Muscle of leg (tissue), 11 donors: ENCODE results near the gene COL23A1. TPM values are rescaled to one million over a fixed set of nuclear protein-coding genes. Genes with fewer than 3 reads are reported as not detected.
A peak's percentile ranks its signal among the peaks of the same experiment; 100 is the strongest.

Experiments
- DNase-seq: peaks from one replicate; pipeline ENCODE4 v3.0.0; 2013
- H3K27ac ChIP-seq: one replicate; pipeline ENCODE4 v1.5.1; 2013; ENCODE audit warnings: mild to moderate bottlenecking, low read length, control low read depth
- H3K27me3 ChIP-seq: one replicate; pipeline ENCODE4 v1.6.1; 2013; ENCODE audit warnings: low read length; ENCODE audit not compliant: control insufficient read depth, insufficient read depth
- H3K36me3 ChIP-seq: one replicate; pipeline ENCODE4 v1.6.1; 2013; ENCODE audit warnings: low read length; ENCODE audit not compliant: control insufficient read depth, insufficient read depth
- H3K4me1 ChIP-seq: one replicate; pipeline ENCODE4 v1.6.1; 2013; ENCODE audit warnings: low read length; ENCODE audit not compliant: control insufficient read depth, insufficient read depth
- H3K4me3 ChIP-seq: one replicate; pipeline ENCODE4 v1.5.1; 2013; ENCODE audit warnings: low read length, control low read depth
- H3K9me3 ChIP-seq: replicated peaks from 2 replicates; pipeline ENCODE4 v1.6.1; 2013; ENCODE audit warnings: low read depth, low read length; ENCODE audit not compliant: control insufficient read depth
- WGBS: methylation state at CpG from one replicate; pipeline ENCODE4 v1.1.5; 2013; ENCODE audit warnings: missing lambda C conversion rate; ENCODE audit not compliant: insufficient coverage; 5-methylcytosine and 5-hydroxymethylcytosine counted together
- polyA plus RNA-seq, 8 donors: library from polyadenylated mRNA; unstranded; fragments of 120-200 nt; gene quantifications; one replicate each; pipeline versions ENCODE4 v1.2.1 to v1.2.3, GENCODE V29; 2013; ENCODE audit warnings: inconsistent platforms in 1 of 8, low replicate concordance in 1 of 8; ENCODE audit not compliant: insufficient read length in 8 of 8, insufficient read depth in 1 of 8
- total RNA-seq: library from RNA; stranded (reverse); fragments of 120-200 nt; gene quantifications from one replicate; pipeline ENCODE4 v1.2.4, GENCODE V29; 2013

Gene COL23A1
- total and polyA plus RNA-seq, 9 donors: 1.3 to 5.1 (median 3.0) TPM

- H3K27ac ChIP-seq: no peak overlapping the region
- H3K27me3 ChIP-seq: peaks cover 5% of the 10 kb centered on the region
- peaks cover 9% of the 10 kb centered on the region for H3K4me1 ChIP-seq
- no peaks in the 10 kb centered on the region for H3K36me3 ChIP-seq
- 68% methylated on average over 11 of the region's 11 CpGs for WGBS
- no peaks in the 10 kb centered on the region for H3K9me3 ChIP-seq
- H3K4me3 ChIP-seq: no peak overlapping the region
- DNase-seq: no peak
Measured at GRCh38 chr5:178347956-178348355, 242.2 kb downstream of the COL23A1 start.

- no peaks in the 10 kb centered on the region for H3K36me3 ChIP-seq
- H3K27me3 ChIP-seq: peaks cover 9% of the 10 kb centered on the region
- no peak overlapping the region for H3K4me3 ChIP-seq
- no peak overlapping the region for H3K27ac ChIP-seq
- WGBS: 61% methylated on average over 13 of the region's 20 CpGs
- H3K4me1 ChIP-seq: peaks cover 9% of the 10 kb centered on the region
- no peak for DNase-seq
- no peaks in the 10 kb centered on the region for H3K9me3 ChIP-seq
Measured at GRCh38 chr5:178346607-178347334, 243.4 kb downstream of the COL23A1 start.

- WGBS: no CpG with 5 or more reads among the region's 6 CpGs
Measured at GRCh38 chr5:178343306-178343705, 246.9 kb downstream of the COL23A1 start.

GRCh38 chr5:178341851-178342140 is 248.4 kb downstream of the COL23A1 start:
- WGBS: 86% methylated on average over 10 of the region's 10 CpGs
- Histone ChIP-seq H3K36me3 (no peaks in the 10 kb centered on the region), H3K9me3 (no peaks in the 10 kb centered on the region), H3K27me3 (peaks cover 35% of the 10 kb centered on the region), H3K27ac (no peak overlapping the region), H3K4me1 (peaks cover 8% of the 10 kb centered on the region), H3K4me3 (no peak overlapping the region)
- DNase-seq: no peak

More at GRCh38 chr5:178343306-178343705, 246.9 kb downstream of the COL23A1 start:
- no peaks in the 10 kb centered on the region for H3K9me3 ChIP-seq
- H3K4me3 ChIP-seq: no peak overlapping the region
- H3K36me3 ChIP-seq: no peaks in the 10 kb centered on the region
- peaks cover 33% of the 10 kb centered on the region for H3K27me3 ChIP-seq
- peaks cover 2% of the 10 kb centered on the region for H3K4me1 ChIP-seq
- no peak for DNase-seq
- H3K27ac ChIP-seq: peak overlapping the region; percentile 13

- Histone ChIP-seq H3K27ac (no peak overlapping the region), H3K9me3 (no peaks in the 10 kb centered on the region), H3K4me3 (no peak overlapping the region), H3K27me3 (peaks cover 35% of the 10 kb centered on the region), H3K36me3 (no peaks in the 10 kb centered on the region), H3K4me1 (peaks cover 8% of the 10 kb centered on the region)
- WGBS: 83% methylated on average over 14 of the region's 15 CpGs
- no peak for DNase-seq
Measured at GRCh38 chr5:178341091-178341850, 248.9 kb downstream of the COL23A1 start.

- H3K4me1 ChIP-seq: peaks cover 11% of the 10 kb centered on the region
- H3K27ac ChIP-seq: no peak overlapping the region
- peaks cover 35% of the 10 kb centered on the region for H3K27me3 ChIP-seq
- H3K4me3 ChIP-seq: no peak overlapping the region
- no peak for DNase-seq
- no peaks in the 10 kb centered on the region for H3K36me3 ChIP-seq
- H3K9me3 ChIP-seq: no peaks in the 10 kb centered on the region
- WGBS: 87% methylated on average over 6 of the region's 9 CpGs
Measured at GRCh38 chr5:178340637-178341036, 249.6 kb downstream of the COL23A1 start.

- DNase-seq: no peak
- WGBS: 80% methylated on average over 5 of the region's 7 CpGs
Measured at GRCh38 chr5:178340187-178340586, 250.0 kb downstream of the COL23A1 start.

GRCh38 chr5:178339272-178339671 is 250.9 kb downstream of the COL23A1 start:
- 72% methylated on average over 2 of the region's 4 CpGs for WGBS
- H3K9me3 ChIP-seq: no peaks in the 10 kb centered on the region

More at GRCh38 chr5:178340187-178340586, 250.0 kb downstream of the COL23A1 start:
- H3K27ac ChIP-seq: no peak overlapping the region
- peaks cover 12% of the 10 kb centered on the region for H3K4me1 ChIP-seq
- H3K9me3 ChIP-seq: no peaks in the 10 kb centered on the region
- H3K4me3 ChIP-seq: no peak overlapping the region
- H3K27me3 ChIP-seq: peaks cover 35% of the 10 kb centered on the region
- no peaks in the 10 kb centered on the region for H3K36me3 ChIP-seq

GRCh38 chr5:178338750-178339144 is 251.4 kb downstream of the COL23A1 start:
- Histone ChIP-seq H3K36me3 (no peaks in the 10 kb centered on the region), H3K4me1 (peaks cover 15% of the 10 kb centered on the region), H3K4me3 (no peak overlapping the region), H3K27me3 (peaks cover 35% of the 10 kb centered on the region), H3K9me3 (no peaks in the 10 kb centered on the region), H3K27ac (no peak overlapping the region)
- WGBS: 20% methylated on average over 1 of the region's 2 CpGs
- no peak for DNase-seq

More at GRCh38 chr5:178339272-178339671, 250.9 kb downstream of the COL23A1 start:
- Histone ChIP-seq H3K27me3 (peaks cover 35% of the 10 kb centered on the region), H3K36me3 (no peaks in the 10 kb centered on the region), H3K4me3 (no peak overlapping the region), H3K4me1 (peaks cover 12% of the 10 kb centered on the region), H3K27ac (no peak overlapping the region)
- no peak for DNase-seq

GRCh38 chr5:178338126-178338749 is 252.0 kb downstream of the COL23A1 start:
- H3K4me1 ChIP-seq: peaks cover 20% of the 10 kb centered on the region
- DNase-seq: no peak
- H3K36me3 ChIP-seq: no peaks in the 10 kb centered on the region
- H3K9me3 ChIP-seq: no peaks in the 10 kb centered on the region
- peaks cover 35% of the 10 kb centered on the region for H3K27me3 ChIP-seq
- H3K27ac ChIP-seq: no peak overlapping the region
- 80% methylated on average over 11 of the region's 11 CpGs for WGBS
- no peak overlapping the region for H3K4me3 ChIP-seq
